ENCODE data around the gene C14orf132.

C14orf132 gene

DNA sequence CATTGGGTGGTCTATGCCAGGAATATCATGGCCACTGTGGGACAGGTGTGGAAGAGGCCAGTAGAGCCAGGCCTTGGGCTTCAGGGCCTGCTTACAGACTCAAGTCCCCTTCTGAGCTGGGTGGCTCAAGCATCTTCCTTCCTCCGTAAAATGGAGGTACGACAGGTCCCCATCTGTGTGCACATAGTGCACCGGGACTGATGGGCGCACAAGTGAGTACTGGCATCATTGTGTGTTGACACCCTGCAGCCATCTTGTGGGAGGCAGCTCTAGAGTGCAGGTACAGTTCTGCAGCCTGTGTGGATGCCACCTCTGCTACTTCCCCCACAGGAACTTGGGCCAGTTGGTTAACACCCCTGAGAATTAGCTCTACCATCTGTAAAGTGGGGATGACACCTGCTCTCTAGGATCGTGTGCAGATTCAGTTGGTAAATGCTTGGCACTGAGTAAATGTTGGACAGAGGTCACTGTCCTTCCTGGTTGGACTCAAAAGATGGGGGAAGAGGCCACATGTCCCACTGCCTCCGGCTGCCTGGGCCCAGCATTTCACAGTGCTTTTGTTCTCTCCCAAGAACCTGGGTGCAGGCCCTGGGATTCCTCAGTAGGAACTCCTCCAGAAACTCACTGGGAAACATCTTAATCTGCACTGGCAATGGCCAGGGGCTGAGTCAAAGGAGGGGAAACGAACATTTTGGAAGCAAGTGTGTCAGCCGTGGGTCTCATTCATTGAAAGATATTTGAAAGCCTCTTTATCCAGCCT, 70.6 kb downstream of the C14orf132 start (continued):
- TF ChIP-seq, protein P1, sequence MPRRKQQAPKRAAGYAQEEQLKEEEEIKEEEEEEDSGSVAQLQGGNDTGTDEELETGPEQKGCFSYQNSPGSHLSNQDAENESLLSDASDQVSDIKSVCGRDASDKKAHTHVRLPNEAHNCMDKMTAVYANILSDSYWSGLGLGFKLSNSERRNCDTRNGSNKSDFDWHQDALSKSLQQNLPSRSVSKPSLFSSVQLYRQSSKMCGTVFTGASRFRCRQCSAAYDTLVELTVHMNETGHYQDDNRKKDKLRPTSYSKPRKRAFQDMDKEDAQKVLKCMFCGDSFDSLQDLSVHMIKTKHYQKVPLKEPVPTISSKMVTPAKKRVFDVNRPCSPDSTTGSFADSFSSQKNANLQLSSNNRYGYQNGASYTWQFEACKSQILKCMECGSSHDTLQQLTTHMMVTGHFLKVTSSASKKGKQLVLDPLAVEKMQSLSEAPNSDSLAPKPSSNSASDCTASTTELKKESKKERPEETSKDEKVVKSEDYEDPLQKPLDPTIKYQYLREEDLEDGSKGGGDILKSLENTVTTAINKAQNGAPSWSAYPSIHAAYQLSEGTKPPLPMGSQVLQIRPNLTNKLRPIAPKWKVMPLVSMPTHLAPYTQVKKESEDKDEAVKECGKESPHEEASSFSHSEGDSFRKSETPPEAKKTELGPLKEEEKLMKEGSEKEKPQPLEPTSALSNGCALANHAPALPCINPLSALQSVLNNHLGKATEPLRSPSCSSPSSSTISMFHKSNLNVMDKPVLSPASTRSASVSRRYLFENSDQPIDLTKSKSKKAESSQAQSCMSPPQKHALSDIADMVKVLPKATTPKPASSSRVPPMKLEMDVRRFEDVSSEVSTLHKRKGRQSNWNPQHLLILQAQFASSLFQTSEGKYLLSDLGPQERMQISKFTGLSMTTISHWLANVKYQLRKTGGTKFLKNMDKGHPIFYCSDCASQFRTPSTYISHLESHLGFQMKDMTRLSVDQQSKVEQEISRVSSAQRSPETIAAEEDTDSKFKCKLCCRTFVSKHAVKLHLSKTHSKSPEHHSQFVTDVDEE (CRISPR knock-in tag; IDR thresholded peaks at IDR 0.05), result no peak

DNA sequence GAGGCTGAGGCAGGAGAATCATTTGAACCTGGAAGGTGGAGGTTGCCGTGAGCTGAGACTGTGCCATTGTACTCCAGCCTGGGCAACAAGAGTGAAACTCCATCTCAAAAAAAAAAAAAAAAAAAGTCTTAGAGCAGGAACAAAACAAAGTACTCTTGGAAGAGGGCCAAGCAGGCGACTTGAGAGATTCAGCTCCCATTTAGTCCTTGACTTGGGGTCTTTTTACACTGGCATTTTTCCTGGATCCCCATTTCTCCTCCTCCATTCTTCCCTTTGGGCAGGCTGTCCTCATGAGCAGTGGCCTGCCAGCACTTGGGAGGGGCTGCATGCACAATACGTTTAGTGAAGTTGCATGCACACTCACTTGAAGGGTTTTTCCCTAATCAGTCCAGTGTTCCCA, 72.9 kb downstream of the C14orf132 start:
- TF ChIP-seq ZNF8 (CRISPR knock-in tag; IDR thresholded peaks at IDR 0.05) (no peak), ISL1 (CRISPR knock-in tag; IDR thresholded peaks at IDR 0.05) (no peak)
- ATAC-seq, result no peak

DNA sequence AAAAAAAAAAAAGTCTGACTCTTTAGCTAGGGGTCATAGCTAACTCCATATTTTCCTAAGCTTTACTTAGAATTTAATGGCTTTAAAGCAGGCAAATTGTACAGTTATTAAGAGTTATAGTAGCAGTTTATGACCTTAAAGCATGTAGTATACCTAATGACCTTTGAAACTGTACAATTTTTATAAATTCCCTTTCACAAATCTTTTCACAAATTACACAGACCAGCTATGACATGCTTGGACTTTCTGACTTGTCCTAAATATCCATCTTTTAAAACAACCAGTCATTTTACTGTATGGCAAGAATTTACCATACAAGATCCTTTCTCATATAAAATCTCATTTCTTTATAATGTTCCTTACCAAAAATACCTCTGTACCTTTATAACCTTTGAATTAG, 74.8 kb downstream of the C14orf132 start:
- no peak for ATAC-seq
- TF ChIP-seq BACH2 (CRISPR knock-in tag; IDR thresholded peaks at IDR 0.05; ENCODE audit: borderline replicate concordance) (no peak), ZNF565 (CRISPR knock-in tag; conservative IDR thresholded peaks at IDR 0.05; ENCODE audit: low read depth) (no peak), ZFP30 (CRISPR knock-in tag; IDR thresholded peaks at IDR 0.05) (no peak), ARNTL (CRISPR knock-in tag; IDR thresholded peaks at IDR 0.05; ENCODE audit: borderline replicate concordance, low read depth) (no peak), RARB (CRISPR knock-in tag; IDR thresholded peaks at IDR 0.05) (no peak), ZFP3 (CRISPR knock-in tag; IDR thresholded peaks at IDR 0.05) (no peak), PPARA (CRISPR knock-in tag; IDR thresholded peaks at IDR 0.05; ENCODE audit: borderline replicate concordance) (no peak)

GRCh38 chr14:96117101-96117897, 78.1 kb downstream of the C14orf132 start:
- ATAC-seq, result peak; percentile 50; the same call in 1 of the 3 replicates
- TF ChIP-seq TOX (CRISPR knock-in tag; IDR thresholded peaks at IDR 0.05; ENCODE audit: borderline replicate concordance) (no peak), ESRRG (CRISPR knock-in tag; IDR thresholded peaks at IDR 0.05) (no peak), ZNF565 (CRISPR knock-in tag; conservative IDR thresholded peaks at IDR 0.05; ENCODE audit: low read depth) (no peak), CSDC2 (CRISPR knock-in tag; IDR thresholded peaks at IDR 0.05) (no peak), OSR1 (CRISPR knock-in tag; IDR thresholded peaks at IDR 0.05) (no peak), ZC3H10 (CRISPR knock-in tag; IDR thresholded peaks at IDR 0.05) (no peak), GLIS3 (CRISPR knock-in tag; IDR thresholded peaks at IDR 0.05) (no peak), ISL1 (CRISPR knock-in tag; IDR thresholded peaks at IDR 0.05) (no peak), ZNF70 (CRISPR knock-in tag; IDR thresholded peaks at IDR 0.05) (no peak), POU6F1 (CRISPR knock-in tag; IDR thresholded peaks at IDR 0.05; ENCODE audit: borderline replicate concordance, low read depth) (no peak), ZNF8 (CRISPR knock-in tag; IDR thresholded peaks at IDR 0.05) (no peak), CSRNP3 (CRISPR knock-in tag; IDR thresholded peaks at IDR 0.05) (no peak), SNAI2 (CRISPR knock-in tag; IDR thresholded peaks at IDR 0.05) (no peak), CREB5 (CRISPR knock-in tag; IDR thresholded peaks at IDR 0.05; ENCODE audit: low read depth) (no peak), TCF4 (CRISPR knock-in tag; IDR thresholded peaks at IDR 0.05; ENCODE audit: borderline replicate concordance) (no peak), ARNTL (CRISPR knock-in tag; IDR thresholded peaks at IDR 0.05; ENCODE audit: borderline replicate concordance, low read depth) (no peak), PATZ1 (CRISPR knock-in tag; IDR thresholded peaks at IDR 0.05; ENCODE audit: borderline replicate concordance) (no peak), ZFP30 (CRISPR knock-in tag; IDR thresholded peaks at IDR 0.05) (no peak)
- TF ChIP-seq, protein P1 (CRISPR knock-in tag; IDR thresholded peaks at IDR 0.05), result no peak

Data from SK-N-SH treated with all-trans-retinoic acid at 6 μM for 48 hours (cell line).